OCI-M2 (cell line): Measurements from ENCODE around the gene CECR2.
"Not testable (repeated sequence)": the region's sequence is repeated elsewhere in the genome, so short reads cannot be mapped to it uniquely, and the experiment has no call there.

Experiments
- DNase-seq: peaks from one replicate; lab custom pipeline; 2025; ENCODE audit not compliant: unreplicated experiment; lab: John Stamatoyannopoulos, UW

The CECR2 gene

DNA sequence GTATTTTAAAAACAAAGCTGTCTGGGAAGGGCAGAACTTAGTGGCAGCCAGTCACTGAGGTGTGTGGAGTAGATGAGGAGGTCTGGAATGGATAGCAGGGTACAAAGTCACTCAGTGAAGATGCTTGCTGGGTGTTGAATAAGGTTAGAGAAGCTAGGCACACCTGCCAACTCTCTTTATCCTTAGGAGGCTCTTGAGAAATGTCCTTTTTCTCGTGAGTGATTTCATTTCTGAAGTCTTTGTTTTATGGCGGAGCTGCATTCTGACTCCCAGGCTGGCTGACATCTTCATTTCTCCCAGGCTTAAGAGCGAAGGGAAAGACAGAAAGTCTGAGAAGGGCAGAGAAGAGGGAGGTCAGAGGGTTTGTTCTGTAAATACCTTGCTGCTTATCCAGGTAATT, 31.0 kb downstream of the CECR2 start:
- no peak for DNase-seq

DNA sequence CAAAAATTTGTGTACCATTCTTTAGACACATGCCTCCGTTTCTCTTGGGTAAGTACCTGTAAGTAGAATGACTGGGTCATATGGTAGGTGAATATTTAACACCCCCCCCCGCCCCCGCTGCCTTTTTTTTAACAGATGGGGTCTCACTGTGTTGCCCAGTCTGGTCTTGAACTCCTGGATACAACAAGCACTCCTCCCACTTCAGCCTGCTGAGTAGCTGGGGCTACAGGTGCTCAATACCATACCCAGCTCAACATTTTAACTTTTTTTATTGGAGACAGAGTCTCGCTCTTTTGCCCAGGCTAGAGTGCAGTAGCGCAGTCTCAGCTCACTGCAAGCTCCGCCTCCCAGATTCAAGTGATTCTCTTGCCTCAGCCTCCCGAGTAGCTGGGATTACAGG, 32.5 kb downstream of the CECR2 start:
- no peak for DNase-seq

DNA sequence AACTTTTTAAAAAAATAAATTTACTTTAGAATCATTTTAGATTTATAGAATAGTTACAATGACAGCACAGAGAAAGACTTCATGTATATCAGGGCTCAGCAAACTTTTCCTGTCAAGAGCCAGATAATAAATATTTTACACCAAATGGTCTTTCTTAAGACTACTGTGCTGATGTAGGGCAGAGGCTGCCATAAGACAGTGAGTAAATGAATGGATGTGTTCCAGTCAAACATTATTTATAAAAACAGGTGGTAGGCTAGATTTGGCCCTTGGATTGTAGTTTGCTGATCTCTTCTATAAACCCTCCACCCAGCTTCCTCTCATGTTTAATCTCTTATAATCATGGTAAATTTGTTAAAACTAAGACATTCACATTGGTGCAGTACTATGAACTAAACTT, 33.0 kb downstream of the CECR2 start:
- DNase-seq = no peak

DNA sequence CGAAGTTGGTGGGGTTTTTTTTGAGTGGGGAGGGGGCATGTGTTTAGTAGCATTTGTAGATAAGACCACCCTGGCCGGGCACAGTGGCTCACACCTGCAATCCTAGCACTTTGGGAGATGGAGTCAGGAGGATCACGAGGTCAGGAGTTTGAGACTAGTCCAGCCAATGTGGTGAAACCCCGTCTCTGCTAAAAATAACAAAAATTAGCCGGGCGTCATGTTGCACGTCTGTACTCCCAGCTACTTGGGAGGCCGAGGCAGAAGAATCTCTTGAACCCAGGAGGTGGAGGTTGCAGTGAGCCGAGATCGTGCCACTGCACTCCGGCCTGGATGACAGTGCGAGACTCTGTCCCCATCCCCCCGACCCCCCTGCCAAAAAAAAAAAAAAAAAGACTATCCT, 34.6 kb downstream of the CECR2 start:
- no peak for DNase-seq

DNA sequence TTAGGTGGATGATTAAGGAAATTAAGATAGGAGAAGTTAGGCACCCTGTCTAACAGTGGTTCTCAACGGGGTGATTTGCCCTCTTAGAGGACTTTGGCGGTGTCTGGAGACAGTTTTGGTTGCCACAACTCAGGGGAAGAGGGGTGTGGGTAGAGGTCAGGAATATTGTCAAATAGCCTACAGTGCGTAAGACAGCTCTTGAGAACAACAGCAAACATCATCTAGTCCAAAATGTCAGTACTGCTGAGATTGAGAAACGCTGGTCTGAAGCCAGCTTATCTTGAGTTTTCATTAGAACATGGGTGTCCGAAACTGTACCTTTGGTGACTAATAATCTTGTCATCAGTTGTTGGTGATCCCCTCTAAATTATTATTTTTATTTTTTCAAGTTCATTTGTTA, 38.4 kb downstream of the CECR2 start:
- DNase-seq = no peak

DNA sequence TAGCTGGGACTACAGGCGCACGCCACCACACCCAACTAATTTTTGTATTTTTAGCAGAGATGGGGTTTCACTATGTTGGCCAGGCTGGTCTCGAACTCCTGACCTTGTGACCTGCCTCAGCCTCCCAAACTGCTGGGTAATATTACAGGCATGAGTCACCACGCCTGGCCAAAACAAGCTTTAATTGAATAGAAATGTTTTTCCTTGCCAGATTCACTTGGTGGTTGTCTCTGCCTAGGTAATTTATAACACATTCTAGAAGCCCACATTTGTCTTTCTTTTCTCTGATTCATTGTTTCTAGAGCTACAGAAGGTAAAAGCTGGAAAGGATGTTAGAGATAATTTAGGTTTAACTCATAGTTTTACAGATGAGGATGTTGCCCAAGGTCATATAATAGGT, 41.3 kb downstream of the CECR2 start:
- DNase-seq = no peak

DNA sequence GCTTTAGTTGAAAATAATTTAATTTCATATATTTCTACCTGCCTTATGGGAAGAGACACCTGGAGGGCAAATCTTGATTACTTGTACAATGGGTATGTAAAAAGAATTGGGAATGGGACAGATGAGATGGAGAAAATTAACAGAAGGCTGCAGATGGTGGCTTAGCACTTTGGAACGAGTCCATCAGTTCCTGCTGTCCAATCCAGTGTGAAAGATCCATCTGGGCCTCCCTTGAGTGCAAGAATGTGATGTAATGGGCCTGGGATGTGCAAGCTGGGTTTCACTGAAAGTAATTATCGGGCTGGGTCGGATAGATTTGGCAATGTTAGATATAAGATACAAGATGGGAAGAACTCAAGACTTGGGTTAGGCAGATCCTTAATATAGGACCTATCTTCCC, 42.0 kb downstream of the CECR2 start:
- DNase-seq = no peak

DNA sequence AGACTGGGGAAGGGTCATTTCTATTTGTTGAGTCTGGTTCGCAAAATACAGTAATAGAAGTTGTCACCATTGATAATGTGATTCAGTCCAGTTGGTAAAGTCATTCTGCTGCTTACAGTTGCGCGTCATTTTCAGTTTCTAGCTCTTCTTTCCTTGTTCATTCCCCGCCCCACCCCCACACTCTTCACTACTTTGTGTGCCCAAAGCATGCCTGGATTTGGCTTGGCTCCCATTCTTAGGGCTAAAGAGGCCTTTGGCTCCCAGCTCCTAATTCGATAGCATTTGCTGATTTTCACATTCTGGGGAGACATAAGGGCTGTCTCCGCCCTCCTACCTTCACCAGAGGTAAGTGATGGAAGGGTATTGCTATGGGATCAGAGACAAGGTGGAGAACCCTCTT, 43.0 kb downstream of the CECR2 start:
- no peak for DNase-seq

DNA sequence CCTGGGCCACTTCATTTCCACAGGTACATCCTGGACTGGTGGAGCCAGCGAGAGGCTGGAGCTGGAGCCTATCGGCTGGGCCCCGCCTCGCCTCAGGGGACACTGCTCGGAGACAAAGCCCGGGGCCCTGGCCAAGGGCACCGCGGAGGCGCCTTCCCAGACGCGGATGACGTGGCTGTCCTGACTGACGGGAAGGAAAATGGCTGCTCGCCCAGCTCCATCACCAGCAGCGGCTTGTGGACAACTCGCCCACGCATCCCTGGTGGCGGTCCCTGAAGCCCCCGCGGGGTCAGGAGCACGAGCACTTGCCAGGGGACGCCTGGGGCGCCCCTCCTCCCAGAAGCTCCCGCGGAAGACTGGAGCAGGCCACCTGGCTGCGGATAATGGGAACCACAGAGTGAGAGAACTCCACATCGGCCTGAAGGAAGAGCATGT, 49.6 kb downstream of the CECR2 start:
- no peak for DNase-seq

DNA sequence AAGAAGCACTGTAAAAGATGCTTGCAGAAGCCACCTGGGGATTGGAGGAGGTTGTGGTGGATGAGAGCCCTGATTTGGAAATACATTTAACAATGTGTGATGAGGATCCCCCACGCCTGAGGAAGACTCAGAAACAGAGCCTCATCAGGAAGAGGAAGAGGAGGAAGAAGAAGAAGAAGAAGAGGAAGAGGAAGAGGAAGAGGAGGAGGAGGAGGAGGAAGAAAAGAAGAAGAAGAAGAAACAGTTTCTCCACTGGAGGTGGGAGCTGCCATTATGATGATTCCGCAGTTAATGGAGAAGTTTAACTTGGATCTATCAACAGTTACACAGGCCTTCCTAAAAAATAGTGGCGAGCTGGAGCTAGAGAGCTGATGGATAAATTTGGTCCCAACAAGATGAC, 50.1 kb downstream of the CECR2 start:
- DNase-seq = no peak

DNA sequence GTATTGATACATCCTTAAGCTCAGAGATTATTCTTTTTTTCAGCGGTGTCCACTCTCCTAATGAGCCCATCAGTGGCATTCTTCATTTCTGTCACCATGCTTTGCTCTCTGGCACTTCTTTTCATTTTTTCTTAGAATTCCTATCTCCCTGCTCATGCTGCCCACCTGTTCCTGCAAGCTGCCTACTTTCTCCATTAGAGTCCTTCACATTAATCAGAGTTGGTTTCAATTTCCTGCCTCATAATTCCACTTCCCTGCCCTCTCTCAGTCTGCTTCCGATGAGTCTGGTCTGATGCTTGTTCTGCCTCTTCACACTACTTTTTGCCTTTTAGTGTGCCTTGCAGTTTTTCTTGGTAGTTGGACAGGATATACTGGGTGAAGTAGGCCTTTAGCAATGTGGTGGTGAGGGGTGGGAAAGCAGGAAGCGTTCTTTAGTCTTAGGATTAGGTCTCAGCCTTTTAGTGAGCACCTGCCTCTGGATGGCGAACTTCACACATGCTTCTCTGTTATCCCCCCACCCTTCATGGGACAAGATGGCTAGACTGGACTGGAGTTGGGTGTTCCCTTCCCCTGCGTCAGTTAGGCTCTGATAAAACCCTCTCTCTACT, 53.6 kb downstream of the CECR2 start:
- DNase-seq = no peak

DNA sequence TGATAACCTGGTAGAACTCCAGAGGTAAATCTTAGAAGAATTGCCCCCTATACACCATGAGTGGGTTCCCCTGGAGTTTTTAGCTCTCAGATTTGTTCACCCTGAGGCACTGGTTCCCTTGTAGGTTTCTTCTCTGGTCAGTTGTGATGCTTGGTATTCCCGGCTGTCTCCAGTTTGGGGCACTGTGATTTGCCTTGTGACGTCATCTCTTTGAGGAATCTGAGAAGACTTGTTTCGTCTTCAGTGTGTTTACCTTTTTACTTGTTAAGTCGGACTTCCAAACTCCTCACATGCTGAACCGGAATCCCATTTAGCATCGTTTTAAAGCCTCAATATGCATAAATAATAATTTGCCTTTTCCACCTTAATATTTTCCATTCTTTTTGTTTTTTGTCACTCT, 54.4 kb downstream of the CECR2 start:
- DNase-seq = no peak

DNA sequence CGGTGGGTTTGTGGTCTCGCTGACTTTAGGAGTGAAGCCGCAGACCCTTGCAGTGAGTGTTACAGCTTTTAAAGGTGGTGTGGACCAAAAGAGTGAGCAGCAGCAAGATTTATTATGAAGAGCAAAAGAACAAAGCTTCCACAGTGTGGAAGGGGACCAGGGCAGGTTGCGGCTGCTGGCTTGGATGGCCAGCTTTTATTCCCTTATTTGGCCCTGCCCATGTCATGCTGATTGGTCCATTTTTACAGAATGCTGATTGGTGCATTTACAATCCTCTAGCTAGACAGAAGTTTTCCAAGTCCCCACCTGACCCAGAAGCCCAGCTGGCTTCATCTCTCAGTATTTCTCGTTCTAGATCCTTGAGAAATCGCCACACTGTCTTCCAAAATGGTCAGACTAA, 58.3 kb downstream of the CECR2 start:
- DNase-seq = not testable (repeated sequence)

DNA sequence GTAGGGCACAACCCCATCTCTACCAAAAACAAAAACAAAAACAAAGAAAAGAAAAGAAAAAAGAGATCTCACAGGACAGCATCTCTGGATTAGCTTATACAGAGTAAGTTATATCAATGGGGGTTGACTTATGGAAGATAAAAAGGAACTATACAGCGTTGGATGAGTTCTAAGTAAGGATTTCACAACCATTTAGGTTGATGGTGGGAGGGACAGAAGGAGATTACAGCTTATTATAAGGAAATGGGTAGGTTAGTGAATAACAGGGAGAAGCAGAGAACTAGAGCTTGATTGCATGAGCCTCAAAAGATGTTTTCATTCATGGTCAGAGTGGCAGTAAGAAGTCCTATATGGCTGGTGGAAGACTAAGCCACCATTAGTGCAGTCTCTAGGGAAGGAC, 60.3 kb downstream of the CECR2 start:
- DNase-seq = no peak

DNA sequence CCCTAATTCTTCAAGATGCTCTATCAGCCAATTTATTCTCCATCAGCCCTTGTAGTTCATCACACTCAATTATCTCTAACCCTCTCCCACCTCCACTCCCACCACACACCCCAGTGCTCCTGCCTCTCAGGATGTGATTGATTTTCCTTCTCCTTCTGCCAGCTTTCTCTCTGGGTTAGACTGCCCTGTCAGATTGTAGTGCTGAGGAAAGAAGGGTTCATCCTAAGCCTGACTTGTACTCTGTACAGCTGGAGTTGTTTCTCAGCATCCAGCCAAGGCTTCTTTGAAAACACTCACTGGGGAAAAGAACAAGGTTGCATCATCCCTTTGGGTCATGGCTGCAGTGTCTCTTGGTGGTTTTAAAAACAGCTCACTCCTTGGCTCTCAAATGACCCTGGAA, 61.2 kb downstream of the CECR2 start:
- no peak for DNase-seq

DNA sequence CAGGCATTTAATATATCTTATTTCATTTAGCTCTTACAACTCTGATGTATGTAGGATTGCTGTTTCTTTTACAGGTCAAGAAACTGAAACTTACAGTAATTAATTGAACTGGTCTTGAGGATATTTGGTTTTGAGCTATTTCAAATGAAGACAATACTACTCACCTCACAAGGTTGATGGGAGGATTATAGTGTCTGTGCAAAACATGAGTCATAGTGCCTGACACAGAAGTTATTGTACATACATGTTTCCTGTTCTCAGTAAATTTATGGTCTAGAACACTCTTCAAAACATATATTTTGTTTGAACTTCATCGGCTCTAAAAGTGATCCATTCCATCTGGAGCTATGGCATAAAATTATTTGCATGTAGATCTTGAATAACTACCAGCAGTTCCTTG, 61.9 kb downstream of the CECR2 start:
- DNase-seq = no peak

DNA sequence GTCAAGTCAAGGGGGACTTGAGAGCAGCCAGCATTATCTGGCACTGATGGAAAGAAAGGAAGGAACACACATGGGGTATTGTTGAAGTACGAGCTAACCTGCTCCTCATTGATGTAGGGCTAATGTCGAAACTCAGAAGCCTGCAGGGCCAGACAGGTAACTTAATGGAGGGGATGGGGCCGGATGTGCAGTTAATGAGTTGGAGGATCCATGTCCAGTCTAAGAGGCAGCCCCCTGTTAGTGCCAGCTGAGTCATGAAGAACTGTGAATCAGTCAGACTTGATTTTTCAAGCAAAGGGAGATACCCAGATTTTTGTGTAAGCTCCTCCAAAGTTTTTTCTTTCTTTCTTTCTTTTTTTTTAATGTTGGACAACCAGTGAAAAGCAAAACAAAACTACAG, 65.6 kb downstream of the CECR2 start:
- DNase-seq = no peak

DNA sequence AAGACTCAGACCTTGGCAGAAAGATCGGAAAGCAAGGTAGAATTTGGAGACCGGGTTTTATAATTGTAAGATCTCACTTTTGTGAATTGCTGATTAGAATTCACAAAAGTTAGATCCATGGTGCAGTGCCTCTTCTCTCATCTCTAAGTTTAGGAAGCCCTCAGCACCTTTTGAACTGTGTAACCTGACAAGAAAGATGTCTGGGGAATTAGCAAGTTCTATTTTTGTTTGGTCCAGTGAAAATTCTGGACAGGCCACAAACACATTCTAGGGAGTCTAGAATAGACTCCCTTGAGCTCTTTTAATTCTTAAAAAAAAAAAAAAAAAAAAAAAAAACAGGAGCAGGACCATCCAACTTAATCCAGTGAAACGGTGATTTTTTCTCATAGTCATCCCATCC, 66.1 kb downstream of the CECR2 start:
- no peak for DNase-seq

DNA sequence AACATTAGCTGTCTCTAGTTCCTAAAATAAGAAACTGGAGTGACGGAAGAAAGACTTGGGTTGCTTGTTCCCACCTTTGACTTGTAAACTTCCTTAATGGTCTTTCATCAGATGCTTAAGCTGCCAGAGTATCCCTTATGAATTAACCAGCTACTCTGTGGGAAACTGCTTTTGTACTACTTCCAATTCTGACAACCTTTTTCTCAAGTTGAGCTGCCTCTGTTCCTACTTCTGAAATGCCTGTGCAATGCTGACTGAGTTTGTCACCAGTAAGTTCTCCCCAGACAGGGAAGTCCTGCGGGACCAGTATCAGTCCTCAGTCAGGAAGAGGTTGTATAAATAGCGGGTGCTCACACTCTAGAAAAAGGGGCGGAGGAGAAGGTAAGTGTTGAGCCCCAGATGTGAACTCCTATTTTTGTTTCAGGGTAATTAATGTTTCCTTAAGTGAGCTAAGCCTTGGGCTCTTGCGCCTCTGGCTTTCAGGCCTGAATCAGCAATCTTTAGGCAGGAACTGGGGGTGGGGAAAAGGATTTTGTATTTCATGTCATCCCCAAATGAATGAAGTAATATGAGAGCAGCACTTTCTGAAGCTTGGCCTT, 67.2 kb downstream of the CECR2 start:
- DNase-seq = no peak

DNA sequence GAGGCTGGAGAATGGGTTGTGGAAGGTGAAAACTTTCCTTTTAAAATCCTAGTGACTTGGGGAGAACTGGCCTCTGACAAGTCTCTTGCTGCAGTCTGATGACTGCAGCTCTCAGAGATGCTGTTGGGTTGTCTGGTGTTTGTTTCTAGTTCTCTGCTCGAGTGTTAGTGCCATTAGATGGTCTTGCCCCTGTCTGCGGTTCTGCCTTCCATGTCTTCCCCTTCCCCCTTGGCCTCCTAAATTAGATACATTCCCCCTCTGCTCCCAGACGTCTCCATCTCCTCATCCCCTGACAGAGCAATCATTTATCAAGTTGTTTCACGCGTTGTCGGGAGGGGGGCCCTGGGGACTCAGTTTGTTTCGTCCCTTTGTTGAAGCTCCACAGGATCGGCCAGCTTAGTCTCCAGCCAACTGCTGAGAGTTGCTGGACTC, 67.7 kb downstream of the CECR2 start:
- no peak for DNase-seq

DNA sequence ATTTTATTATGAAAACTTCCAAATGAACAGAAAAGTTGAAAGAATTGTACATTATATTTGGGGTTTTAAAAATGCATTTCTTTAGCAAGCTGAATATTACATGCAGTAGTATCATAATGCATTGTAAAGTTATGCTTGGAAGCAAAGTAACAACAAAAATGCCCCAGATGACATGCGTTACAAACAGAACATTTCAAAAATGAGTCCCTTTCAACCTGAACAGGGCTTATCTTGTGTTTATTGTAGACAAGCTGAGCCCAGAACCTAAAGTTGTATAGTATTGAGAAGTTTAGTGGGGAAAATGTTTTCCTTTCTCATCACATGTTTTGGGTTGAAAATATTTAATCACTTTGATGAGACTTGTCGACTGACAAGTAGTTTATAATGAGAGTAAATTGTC, 68.8 kb downstream of the CECR2 start:
- no peak for DNase-seq

DNA sequence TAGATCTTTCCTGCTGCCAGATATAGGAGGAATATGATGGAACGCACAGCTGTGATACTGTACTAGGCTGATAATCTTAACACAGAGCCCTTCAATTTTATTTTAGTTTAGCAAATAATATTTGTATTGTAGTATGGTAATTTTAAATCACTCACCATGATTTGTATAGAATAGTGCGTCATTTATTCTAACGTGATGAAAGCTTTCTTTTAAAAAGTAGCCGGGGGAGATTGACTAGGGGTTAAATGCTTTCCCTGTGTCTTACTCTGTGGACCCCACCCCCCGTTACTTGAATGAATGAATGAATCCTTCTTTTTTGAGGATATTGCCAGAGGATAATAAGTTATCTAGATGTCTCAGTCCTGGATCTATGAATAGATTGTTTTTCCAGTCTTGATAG, 72.1 kb downstream of the CECR2 start:
- no peak for DNase-seq
